ENCODE measurements around the gene PSENEN.

The PSENEN gene

GRCh38 chr19:35775298-35776101 is 30.0 kb downstream of the PSENEN start, which contains the start of gene ARHGAP33:
ARHGAP33 (plus strand) TSS chr19:35775564; CDS start chr19:35775659, 95 bp downstream.
- peak; percentile 98 for DNase-seq

GRCh38 chr19:35776102-35776788 is 30.8 kb downstream of the PSENEN start:
- no peak for DNase-seq

GRCh38 chr19:35777086-35777841 is 31.8 kb downstream of the PSENEN start:
- DNase-seq = no peak

- no peak for DNase-seq
These were observed 32.5 kb downstream of the PSENEN start for GRCh38 chr19:35777961-35778360.

- no peak for DNase-seq
These were observed 33.6 kb downstream of the PSENEN start for GRCh38 chr19:35779033-35779432.

- no peak for DNase-seq
These were observed 34.6 kb downstream of the PSENEN start for GRCh38 chr19:35780058-35780457.

GRCh38 chr19:35780717-35781116 is 35.3 kb downstream of the PSENEN start:
- no peak for DNase-seq

GRCh38 chr19:35781650-35782049 is 36.2 kb downstream of the PSENEN start:
- no peak for DNase-seq

GRCh38 chr19:35782589-35782988 is 37.1 kb downstream of the PSENEN start:
- no peak for DNase-seq

GRCh38 chr19:35783469-35784434 is 38.3 kb downstream of the PSENEN start:
- no peak for DNase-seq

- DNase-seq = no peak
These were observed 39.3 kb downstream of the PSENEN start for GRCh38 chr19:35784503-35785338.

GRCh38 chr19:35785339-35785627 is 39.8 kb downstream of the PSENEN start:
- DNase-seq = no peak

- no peak for DNase-seq
These were observed 41.1 kb downstream of the PSENEN start for GRCh38 chr19:35786299-35787160.

- DNase-seq = no peak
These were observed 41.9 kb downstream of the PSENEN start for GRCh38 chr19:35787227-35787799.

- DNase-seq = no peak
These were observed 42.9 kb downstream of the PSENEN start for GRCh38 chr19:35788205-35788960.

GRCh38 chr19:35789195-35789977 is 43.9 kb downstream of the PSENEN start:
- DNase-seq = no peak

GRCh38 chr19:35789978-35790944 is 44.8 kb downstream of the PSENEN start:
- DNase-seq = no peak

Measured in T1000 (cell line).